HG03139 (cell line): ENCODE results near the gene TOR1AIP2.
"Not testable (repeated sequence)": the region's sequence is repeated elsewhere in the genome, so short reads cannot be mapped to it uniquely, and the experiment has no call there.

Source experiments
- ATAC-seq: cut with Tn5 transposase; IDR thresholded peaks from one replicate; pipeline ENCODE4 v1.9.1; 2021; ENCODE audit not compliant: unreplicated experiment

Gene TOR1AIP2

GRCh38 chr1:179808503-179808902 is 69.1 kb downstream of the TOR1AIP2 start:
- ATAC-seq = no peak

- no peak for ATAC-seq
These were observed 69.7 kb downstream of the TOR1AIP2 start for GRCh38 chr1:179807691-179808485.

- ATAC-seq = no peak
These were observed 70.3 kb downstream of the TOR1AIP2 start for GRCh38 chr1:179807291-179807690.

- ATAC-seq = no peak
These were observed 71.3 kb downstream of the TOR1AIP2 start for GRCh38 chr1:179806333-179806732.

GRCh38 chr1:179805291-179806195 is 72.1 kb downstream of the TOR1AIP2 start:
- no peak for ATAC-seq

- ATAC-seq = not testable (repeated sequence)
These were observed 73.2 kb downstream of the TOR1AIP2 start for GRCh38 chr1:179804417-179804816.

GRCh38 chr1:179803918-179804317 is 73.7 kb downstream of the TOR1AIP2 start:
- no peak for ATAC-seq

- no peak for ATAC-seq
These were observed 74.5 kb downstream of the TOR1AIP2 start for GRCh38 chr1:179803104-179803503.

GRCh38 chr1:179800481-179800880 is 77.1 kb downstream of the TOR1AIP2 start:
- ATAC-seq = no peak

GRCh38 chr1:179798864-179799516 is 78.6 kb downstream of the TOR1AIP2 start:
- ATAC-seq = no peak

GRCh38 chr1:179798213-179798863 is 79.3 kb downstream of the TOR1AIP2 start:
- ATAC-seq = no peak

- no peak for ATAC-seq
These were observed 82.9 kb downstream of the TOR1AIP2 start for GRCh38 chr1:179794669-179795068.

- no peak for ATAC-seq
These were observed 83.5 kb downstream of the TOR1AIP2 start for GRCh38 chr1:179794146-179794545.

- ATAC-seq = no peak
These were observed 84.3 kb downstream of the TOR1AIP2 start for GRCh38 chr1:179793281-179793680.
